ENCODE measurements around the gene BEND4.

DNA sequence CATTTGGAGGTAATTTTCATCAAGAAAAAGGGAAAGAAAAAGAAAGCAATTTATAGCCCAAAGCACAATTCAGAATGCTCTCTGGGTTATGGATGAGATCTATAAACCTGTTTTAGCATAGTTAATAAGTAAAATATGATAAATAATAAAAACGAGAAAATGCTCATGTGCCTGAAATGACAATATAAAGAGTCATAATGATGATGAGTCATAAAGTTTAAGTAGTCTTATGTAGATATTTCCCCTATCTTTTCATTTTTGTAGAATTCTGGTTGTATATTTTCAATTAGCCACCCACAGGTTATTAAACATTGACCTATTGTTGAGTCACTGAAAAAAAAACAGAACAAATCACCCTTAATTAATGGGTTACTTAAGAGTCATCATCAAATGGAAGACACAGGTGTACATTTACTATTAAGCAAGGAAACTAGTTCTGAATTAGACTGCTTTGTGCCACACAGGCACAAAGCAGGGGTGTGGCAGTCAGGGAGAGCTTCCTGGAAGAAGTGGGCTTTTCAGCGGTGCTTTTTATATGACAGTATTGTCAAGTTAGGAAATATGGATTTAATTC, 29.3 kb downstream of the BEND4 start:
- TF ChIP-seq, protein P1, sequence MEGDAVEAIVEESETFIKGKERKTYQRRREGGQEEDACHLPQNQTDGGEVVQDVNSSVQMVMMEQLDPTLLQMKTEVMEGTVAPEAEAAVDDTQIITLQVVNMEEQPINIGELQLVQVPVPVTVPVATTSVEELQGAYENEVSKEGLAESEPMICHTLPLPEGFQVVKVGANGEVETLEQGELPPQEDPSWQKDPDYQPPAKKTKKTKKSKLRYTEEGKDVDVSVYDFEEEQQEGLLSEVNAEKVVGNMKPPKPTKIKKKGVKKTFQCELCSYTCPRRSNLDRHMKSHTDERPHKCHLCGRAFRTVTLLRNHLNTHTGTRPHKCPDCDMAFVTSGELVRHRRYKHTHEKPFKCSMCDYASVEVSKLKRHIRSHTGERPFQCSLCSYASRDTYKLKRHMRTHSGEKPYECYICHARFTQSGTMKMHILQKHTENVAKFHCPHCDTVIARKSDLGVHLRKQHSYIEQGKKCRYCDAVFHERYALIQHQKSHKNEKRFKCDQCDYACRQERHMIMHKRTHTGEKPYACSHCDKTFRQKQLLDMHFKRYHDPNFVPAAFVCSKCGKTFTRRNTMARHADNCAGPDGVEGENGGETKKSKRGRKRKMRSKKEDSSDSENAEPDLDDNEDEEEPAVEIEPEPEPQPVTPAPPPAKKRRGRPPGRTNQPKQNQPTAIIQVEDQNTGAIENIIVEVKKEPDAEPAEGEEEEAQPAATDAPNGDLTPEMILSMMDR (IDR thresholded peaks at IDR 0.05) = no peak
- no peak for TF ChIP-seq EP300 (IDR thresholded peaks at IDR 0.05)

Data from gastroesophageal sphincter (tissue), 3 donors.